ENCODE results near the gene PRSS22. TPM values are rescaled to one million over a fixed set of nuclear protein-coding genes. Genes with fewer than 3 reads are reported as not detected.

The PRSS22 gene
- total RNA-seq, 8 experiments from 2014 or later, result 0.81 to 1.0 TPM; not detected in 6

- ATAC-seq (replicated peaks in 6 of 8), result no peak
- Histone ChIP-seq H3K27ac (no peak overlapping the region), H3K4me1 (replicated peaks in 1 of 2) (peaks cover 0 to 4% of the 10 kb centered on the region in 2 donors), H3K4me3 (no peak overlapping the region)
- WGBS, 10 experiments, result 20 to 100% (median 76%) methylated on average over 1 to 6 of the region's 6 CpGs; no CpG with 5 or more reads in 3 of the 10 experiments
- in situ Hi-C loops (cut with MboI; ENCODE audit: low pct_unique_long_range_greater_than_20kb in 2 of 9, low sequenced_read_pairs in 9 of 9, unreplicated experiment in 9 of 9), result no loop called here
Measured at GRCh38 chr16:2871926-2872325, 14.0 kb upstream of the PRSS22 start.

GRCh38 chr16:2867987-2868789, 10.2 kb upstream of the PRSS22 start:
- Histone ChIP-seq H3K4me3 (peak overlapping the region; percentile 59 to 87 (median 69)), H3K27ac (peak overlapping the region; percentile 88 to 97), H3K4me1 (replicated peaks in 1 of 2) (peaks cover 0 to 4% of the 10 kb centered on the region in 2 donors)
- in situ Hi-C loops (cut with MboI; ENCODE audit: low pct_unique_long_range_greater_than_20kb in 2 of 9, low sequenced_read_pairs in 9 of 9, unreplicated experiment in 9 of 9), result no loop called here
- WGBS, 10 experiments, result 0 to 10% (median 4%) methylated on average over 4 to 21 of the region's 45 CpGs; no CpG with 5 or more reads in 3 of the 10 experiments
- peak; percentile 95 to 98 (median 96) for ATAC-seq (replicated peaks in 6 of 8)

DNA sequence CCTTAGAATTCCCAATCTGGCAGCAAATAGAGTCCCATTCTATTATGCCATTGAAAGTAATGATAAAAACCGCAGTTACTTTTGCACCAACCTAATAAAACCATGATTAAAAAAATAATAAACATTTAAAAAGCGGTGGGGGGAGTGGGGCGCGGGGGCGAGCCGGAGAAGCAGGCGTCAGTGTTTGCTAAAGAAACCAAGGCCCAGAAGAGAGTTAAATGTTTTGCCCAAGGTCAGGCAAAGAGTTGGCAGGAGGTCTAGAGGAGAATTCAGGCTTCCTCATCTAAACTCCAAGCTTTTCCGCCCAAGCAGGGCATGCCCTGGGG, 9.7 kb upstream of the PRSS22 start:
- ATAC-seq (replicated peaks in 6 of 8), result no peak
- H3K4me3 ChIP-seq, result peak overlapping the region; percentile 59 to 87 (median 69)
- in situ Hi-C loops (cut with MboI; ENCODE audit: low pct_unique_long_range_greater_than_20kb in 2 of 9, low sequenced_read_pairs in 9 of 9, unreplicated experiment in 9 of 9), result no loop called here
- peak overlapping the region; percentile 88 to 97 for H3K27ac ChIP-seq
- 0 to 89% (median 77%) methylated on average over 1 to 7 of the region's 8 CpGs; no CpG with 5 or more reads in 2 of the 10 experiments for WGBS, 10 experiments
- H3K4me1 ChIP-seq (replicated peaks in 1 of 2), result peaks cover 0 to 4% of the 10 kb centered on the region in 2 donors

DNA sequence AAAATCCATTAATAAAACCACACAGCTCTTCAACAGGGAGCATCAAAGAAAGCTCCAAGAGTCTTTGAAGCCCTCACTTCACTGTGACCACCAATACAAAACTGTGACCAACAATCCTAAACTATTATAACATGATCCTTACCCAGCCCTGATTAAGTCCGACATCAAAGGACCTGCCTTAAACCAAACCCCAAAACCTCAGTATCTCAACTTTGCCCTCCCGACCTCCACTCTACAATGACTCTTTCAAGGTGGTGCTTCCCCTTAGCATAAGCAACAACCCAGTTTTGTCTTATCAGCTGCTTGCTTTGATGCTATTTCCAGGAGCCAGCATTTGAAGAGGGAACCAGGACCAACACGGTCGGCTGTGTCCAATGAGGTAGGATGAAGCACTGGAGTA, 8.5 kb upstream of the PRSS22 start:
- Histone ChIP-seq H3K4me1 (replicated peaks in 1 of 2) (peaks cover 0 to 4% of the 10 kb centered on the region in 2 donors), H3K27ac (no peak overlapping the region), H3K4me3 (no peak overlapping the region)
- in situ Hi-C loops (cut with MboI; ENCODE audit: low pct_unique_long_range_greater_than_20kb in 2 of 9, low sequenced_read_pairs in 9 of 9, unreplicated experiment in 9 of 9), result no loop called here
- ATAC-seq (replicated peaks in 6 of 8), result no peak
- WGBS, 10 experiments, result 43 to 100% (median 100%) methylated on average over 1 of the region's 4 CpGs; no CpG with 5 or more reads in 2 of the 10 experiments

- H3K4me1 ChIP-seq (replicated peaks in 1 of 2), result peaks cover 0 to 4% of the 10 kb centered on the region in 2 donors
- 0 to 67% (median 30%) methylated on average over 1 to 4 of the region's 4 CpGs; no CpG with 5 or more reads in 1 of the 10 experiments for WGBS, 10 experiments
- H3K27ac ChIP-seq, result no peak overlapping the region
- ATAC-seq (replicated peaks in 6 of 8), result no peak
- in situ Hi-C loops (cut with MboI; ENCODE audit: low pct_unique_long_range_greater_than_20kb in 2 of 9, low sequenced_read_pairs in 9 of 9, unreplicated experiment in 9 of 9), result no loop called here
- H3K4me3 ChIP-seq, result no peak overlapping the region
Measured at GRCh38 chr16:2865651-2866050, 7.7 kb upstream of the PRSS22 start.

- no peak overlapping the region for H3K27ac ChIP-seq
- H3K4me1 ChIP-seq (replicated peaks in 1 of 2), result no peaks in the 10 kb centered on the region
- 50 to 100% (median 70%) methylated on average over 1 to 2 of the region's 8 CpGs; no CpG with 5 or more reads in 6 of the 10 experiments for WGBS, 10 experiments
- no peak for ATAC-seq (replicated peaks in 6 of 8)
- in situ Hi-C loops (cut with MboI; ENCODE audit: low pct_unique_long_range_greater_than_20kb in 2 of 9, low sequenced_read_pairs in 9 of 9, unreplicated experiment in 9 of 9), result no loop called here
- H3K4me3 ChIP-seq, result no peak overlapping the region
Measured at GRCh38 chr16:2860826-2861567, 3.0 kb upstream of the PRSS22 start.

- ATAC-seq (replicated peaks in 6 of 8), result no peak
- WGBS, 10 experiments, result 0 to 60% (median 28%) methylated on average over 1 to 2 of the region's 10 CpGs; no CpG with 5 or more reads in 6 of the 10 experiments
- no peaks in the 10 kb centered on the region for H3K4me1 ChIP-seq (replicated peaks in 1 of 2)
- H3K4me3 ChIP-seq, result no peak overlapping the region
- in situ Hi-C loops (cut with MboI; ENCODE audit: low pct_unique_long_range_greater_than_20kb in 2 of 9, low sequenced_read_pairs in 9 of 9, unreplicated experiment in 9 of 9), result no loop called here
- no peak overlapping the region for H3K27ac ChIP-seq
Measured at GRCh38 chr16:2859686-2860265, 1.8 kb upstream of the PRSS22 start.

- WGBS, 10 experiments, result 10% methylated on average over 2 of the region's 23 CpGs; no CpG with 5 or more reads in 9 of the 10 experiments
- Histone ChIP-seq H3K4me3 (no peak overlapping the region), H3K4me1 (replicated peaks in 1 of 2) (no peaks in the 10 kb centered on the region), H3K27ac (no peak overlapping the region)
- in situ Hi-C loops (cut with MboI; ENCODE audit: low pct_unique_long_range_greater_than_20kb in 2 of 9, low sequenced_read_pairs in 9 of 9, unreplicated experiment in 9 of 9), result no loop called here
- ATAC-seq (replicated peaks in 6 of 8), result peak in 2 of 8 experiments; percentile 12 to 49
Measured at GRCh38 chr16:2858245-2859025, 465 bp upstream of the PRSS22 start.

DNA sequence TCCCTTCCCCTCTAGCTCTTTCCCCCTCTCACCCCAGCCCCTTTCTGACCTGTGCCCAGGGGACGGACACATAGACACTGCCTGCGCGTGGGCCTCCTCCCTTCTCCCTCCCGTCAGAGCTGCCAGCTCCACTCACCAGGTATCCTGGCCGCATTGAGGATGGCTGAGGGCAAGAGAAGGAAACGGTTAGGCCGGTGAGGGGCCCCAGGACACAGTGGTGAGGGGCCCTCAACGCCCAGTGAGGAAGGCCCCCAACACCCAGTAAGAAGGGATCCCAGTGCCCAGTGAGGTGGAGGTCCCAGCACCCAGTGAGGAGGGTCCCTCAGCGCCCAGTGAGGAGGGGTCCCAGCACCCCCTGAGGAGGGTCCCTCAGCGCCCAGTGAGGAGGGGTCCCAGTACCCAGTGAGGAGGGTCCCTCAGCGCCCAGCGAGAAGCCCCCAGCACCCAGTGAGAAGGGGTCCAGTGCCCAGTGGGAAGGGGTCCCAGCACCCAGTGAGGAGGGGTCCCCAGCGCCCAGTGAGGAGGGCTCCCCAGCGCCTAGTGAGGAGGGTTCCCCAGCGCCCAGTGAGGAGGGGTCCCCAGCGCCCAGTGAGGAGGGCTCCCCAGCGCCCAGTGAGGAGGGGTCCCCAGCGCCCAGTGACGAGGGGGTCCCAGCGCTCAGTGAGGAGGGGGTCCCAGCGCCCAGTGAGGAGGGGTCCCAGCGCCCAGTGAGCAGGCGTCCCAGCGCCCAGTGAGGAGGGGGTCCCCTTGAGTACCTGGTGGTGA, 1.1 kb downstream of the PRSS22 start:
- H3K27ac ChIP-seq, result no peak overlapping the region
- in situ Hi-C loops (cut with MboI; ENCODE audit: low pct_unique_long_range_greater_than_20kb in 2 of 9, low sequenced_read_pairs in 9 of 9, unreplicated experiment in 9 of 9), result no loop called here
- no peaks in the 10 kb centered on the region for H3K4me1 ChIP-seq (replicated peaks in 1 of 2)
- ATAC-seq (replicated peaks in 6 of 8), result no peak
- WGBS, 10 experiments, result 70 to 84% (median 83%) methylated on average over 1 to 7 of the region's 24 CpGs; no CpG with 5 or more reads in 7 of the 10 experiments
- no peak overlapping the region for H3K4me3 ChIP-seq

- in situ Hi-C loops (cut with MboI; ENCODE audit: low pct_unique_long_range_greater_than_20kb in 2 of 9, low sequenced_read_pairs in 9 of 9, unreplicated experiment in 9 of 9), result no loop called here
- 100% methylated on average over 1 of the region's 14 CpGs; no CpG with 5 or more reads in 8 of the 10 experiments for WGBS, 10 experiments
Measured at GRCh38 chr16:2856061-2856670, 1.8 kb downstream of the PRSS22 start.

DNA sequence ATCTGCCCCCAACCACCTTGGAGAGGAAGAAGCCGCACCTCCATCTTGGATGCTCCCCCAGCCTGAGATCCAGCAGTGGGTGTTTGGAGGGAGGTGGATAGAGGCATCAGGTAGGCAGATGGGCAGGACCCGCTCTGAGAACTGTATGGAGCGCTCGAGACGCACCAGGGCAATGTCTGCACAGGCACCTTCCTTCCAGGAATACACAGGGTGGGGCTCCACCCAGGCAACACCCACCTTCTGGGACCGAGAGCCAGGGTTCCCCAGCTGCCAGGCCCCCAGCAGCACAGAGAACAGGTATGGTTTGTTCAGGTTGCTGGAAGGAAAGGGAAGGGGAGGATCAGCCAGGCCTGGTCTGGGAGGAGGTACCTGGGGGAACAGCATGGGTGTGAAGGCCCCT, 2.4 kb downstream of the PRSS22 start:
- ATAC-seq (replicated peaks in 6 of 8), result no peak
- no peaks in the 10 kb centered on the region for H3K4me1 ChIP-seq (replicated peaks in 1 of 2)
- no peak overlapping the region for H3K4me3 ChIP-seq
- WGBS, 10 experiments, result 40 to 80% (median 79%) methylated on average over 1 to 3 of the region's 6 CpGs; no CpG with 5 or more reads in 4 of the 10 experiments
- no peak overlapping the region for H3K27ac ChIP-seq
- in situ Hi-C loops (cut with MboI; ENCODE audit: low pct_unique_long_range_greater_than_20kb in 2 of 9, low sequenced_read_pairs in 9 of 9, unreplicated experiment in 9 of 9), result no loop called here

More at GRCh38 chr16:2856061-2856670, 1.8 kb downstream of the PRSS22 start:
- peak in 1 of 8 experiments; percentile 41 for ATAC-seq (replicated peaks in 6 of 8)
- Histone ChIP-seq H3K4me3 (no peak overlapping the region), H3K4me1 (replicated peaks in 1 of 2) (no peaks in the 10 kb centered on the region), H3K27ac (no peak overlapping the region)
